WTC11 (cell line): ENCODE measurements around the gene FGF14.

Source experiments
- CTCF ChIP-seq: fragments of 200-600 bp; IDR thresholded peaks from 2 replicates; pipeline ENCODE4 v1.8.0; 2022; ENCODE audit warnings: antibody characterized with exemption
- ESRRA ChIP-seq: sonication (generic); formaldehyde crosslinking; IDR thresholded peaks from 2 replicates; pipeline ENCODE4 v1.8.1; 2022; ENCODE audit warnings: mild to moderate bottlenecking, missing genetic modification reagents, borderline replicate concordance
- MAX ChIP-seq: sonication (generic); formaldehyde crosslinking; IDR thresholded peaks from 2 replicates; pipeline ENCODE4 v1.8.0; 2022; ENCODE audit warnings: mild to moderate bottlenecking, missing genetic modification reagents
- NFYB ChIP-seq: sonication (generic); formaldehyde crosslinking; conservative IDR thresholded peaks from 2 replicates; pipeline ENCODE4 v1.8.0; 2022; ENCODE audit warnings: low read depth, missing genetic modification reagents
- USF2 ChIP-seq: sonication (generic); formaldehyde crosslinking; IDR thresholded peaks from 2 replicates; pipeline ENCODE4 v1.8.1; 2023; ENCODE audit warnings: mild to moderate bottlenecking, missing genetic modification reagents, moderate library complexity

- no peak for TF ChIP-seq CTCF
- no peak for TF ChIP-seq ESRRA (CRISPR knock-in tag)
- no peak for TF ChIP-seq USF2 (CRISPR knock-in tag)
- TF ChIP-seq MAX (CRISPR knock-in tag): no peak
- TF ChIP-seq NFYB (CRISPR knock-in tag): no peak
Measured at GRCh38 chr13:102325321-102325720, 76.5 kb downstream of the FGF14 start.
